HG03139 (cell line): ENCODE data around the gene SNX30.
A peak's percentile ranks its signal among the peaks of the same experiment; 100 is the strongest.

Experiments
- ATAC-seq: cut with Tn5 transposase; IDR thresholded peaks from one replicate; pipeline ENCODE4 v1.9.1; 2021; ENCODE audit not compliant: unreplicated experiment

Gene SNX30

DNA sequence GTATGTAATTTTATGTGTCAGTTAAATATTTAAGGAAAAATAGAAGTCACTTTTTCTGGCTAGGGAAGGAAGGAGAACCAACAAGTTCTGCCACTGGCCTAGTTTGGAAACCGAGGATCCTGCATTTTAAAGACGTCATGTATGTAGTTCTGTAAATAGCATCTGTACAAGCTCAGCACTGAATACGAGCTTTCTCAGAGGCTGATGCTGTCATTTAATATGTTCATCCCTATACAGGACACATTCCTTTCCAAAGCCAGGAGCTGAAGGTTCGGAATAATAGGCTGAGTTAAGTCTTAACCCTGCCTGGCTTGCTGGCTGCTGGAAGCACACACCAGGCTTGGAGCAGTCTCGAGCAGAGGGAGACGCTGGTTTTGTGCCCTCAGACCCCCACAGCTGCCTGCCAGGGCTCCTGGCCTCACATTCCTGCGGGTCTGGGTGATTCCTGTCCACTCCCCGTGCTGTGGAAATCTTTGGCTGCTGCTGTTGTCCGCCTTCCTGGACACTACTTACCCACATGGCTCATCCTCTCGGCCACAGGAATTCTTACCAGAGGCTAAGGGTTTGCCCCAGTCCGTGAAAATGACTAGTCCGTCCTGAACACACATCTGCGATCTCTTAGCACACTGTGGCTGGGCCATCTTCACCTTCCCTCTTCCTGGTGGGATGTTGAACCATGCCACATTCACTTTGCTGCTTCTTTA is 103.5 kb downstream of the SNX30 start:
- no peak for ATAC-seq

DNA sequence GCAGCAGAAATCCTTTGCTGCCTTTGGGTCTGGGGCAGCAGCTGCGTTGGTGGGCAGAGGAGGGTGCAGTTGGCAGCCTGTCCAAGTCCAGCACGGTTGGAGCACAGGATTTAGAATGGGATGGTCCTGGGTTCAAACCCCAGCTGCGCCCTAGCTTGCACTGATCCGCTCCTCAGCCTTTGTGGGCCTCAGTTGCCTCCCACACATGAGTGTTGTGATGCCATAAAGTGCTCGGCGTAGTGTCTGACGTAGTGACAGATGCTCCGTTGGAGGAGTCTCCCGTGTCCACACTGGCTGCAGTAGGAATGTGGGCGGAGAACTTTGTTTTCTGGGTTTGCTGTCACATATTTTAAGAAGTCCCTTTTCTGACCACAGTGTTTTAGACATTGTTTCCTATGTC is 104.1 kb downstream of the SNX30 start:
- no peak for ATAC-seq

DNA sequence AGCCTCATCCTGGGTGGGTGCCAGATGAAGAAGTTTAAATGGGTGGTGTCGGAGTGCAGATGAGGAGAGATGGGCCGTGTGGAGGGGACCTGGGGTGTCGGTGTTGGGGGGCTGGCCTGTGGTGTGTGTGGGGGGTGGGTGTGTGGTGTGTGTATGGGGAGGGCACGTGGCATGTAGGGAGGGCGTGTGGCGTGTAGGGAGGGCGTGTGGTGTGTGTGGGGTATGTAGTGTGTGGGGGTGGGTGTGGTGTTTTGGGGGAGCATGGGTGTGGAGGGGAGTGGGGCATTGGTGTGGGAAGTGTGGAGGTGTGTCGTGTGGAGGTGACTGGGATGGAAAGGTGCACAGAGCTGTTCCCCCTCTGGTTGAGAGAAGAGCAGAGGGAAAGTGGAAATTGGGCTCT is 105.6 kb downstream of the SNX30 start:
- ATAC-seq = no peak

DNA sequence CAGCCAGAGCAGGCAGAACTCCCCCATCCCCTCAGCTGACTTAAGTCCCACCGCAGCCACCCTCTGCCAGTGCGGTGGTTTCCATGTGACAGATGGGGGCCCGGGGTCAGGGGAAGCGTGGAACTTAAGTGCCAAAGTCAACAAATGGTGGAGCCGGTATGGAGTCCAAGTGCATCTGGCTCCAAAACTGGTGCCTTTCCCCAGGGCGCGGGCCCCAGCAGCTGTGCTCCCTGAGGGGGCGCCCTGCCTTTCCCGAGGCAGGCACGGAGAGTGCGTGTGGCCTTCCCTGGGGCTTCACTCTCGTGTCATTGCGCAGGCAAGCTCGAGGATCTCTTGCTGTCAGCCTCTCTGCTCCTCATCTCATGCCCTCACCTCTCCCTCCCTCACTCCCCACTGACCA is 106.3 kb downstream of the SNX30 start:
- ATAC-seq = no peak

DNA sequence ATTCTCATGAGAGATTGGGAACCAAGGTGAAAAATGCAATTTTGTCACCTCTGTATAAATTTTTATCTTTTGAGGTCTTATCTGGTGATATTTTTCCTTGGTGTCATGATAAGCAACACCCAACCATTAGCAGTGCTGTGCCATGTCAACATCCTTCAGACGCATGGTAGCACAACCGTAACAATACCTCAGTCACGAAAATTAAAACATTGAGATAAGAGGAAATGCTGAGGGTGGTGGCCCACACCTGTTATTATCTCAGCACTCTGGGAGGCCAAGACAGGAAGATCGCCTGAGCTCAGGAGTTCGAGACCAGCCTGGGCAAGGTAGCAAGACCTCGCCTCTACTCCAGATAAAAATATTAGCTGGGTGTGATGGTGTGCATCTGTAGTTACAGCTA is 107.4 kb downstream of the SNX30 start:
- no peak for ATAC-seq

DNA sequence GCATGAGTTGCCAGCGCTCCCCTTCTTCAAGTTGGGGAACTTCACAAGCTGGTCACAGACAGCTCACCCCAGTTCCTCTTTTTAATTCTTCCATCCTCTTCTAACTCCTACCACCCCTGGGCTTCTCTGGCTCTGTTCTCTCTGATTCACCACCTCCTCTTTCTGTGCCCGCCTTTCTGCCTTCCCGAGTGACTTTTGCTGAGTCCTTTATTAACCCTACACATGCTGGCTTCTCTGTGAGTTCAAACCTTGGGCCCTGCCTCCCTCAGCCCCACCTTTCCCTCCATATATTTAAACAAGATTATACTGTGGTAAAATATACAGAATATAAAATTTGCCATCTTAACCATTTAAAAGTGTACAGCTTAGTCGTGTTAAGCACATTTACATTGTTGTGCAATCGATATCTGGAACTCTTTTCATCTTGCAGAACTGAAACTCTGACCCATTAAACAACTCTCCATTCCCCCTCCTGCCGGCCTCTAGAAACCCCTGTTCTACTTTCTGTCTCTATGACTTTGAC is 108.1 kb downstream of the SNX30 start:
- peak; percentile 57 for ATAC-seq

DNA sequence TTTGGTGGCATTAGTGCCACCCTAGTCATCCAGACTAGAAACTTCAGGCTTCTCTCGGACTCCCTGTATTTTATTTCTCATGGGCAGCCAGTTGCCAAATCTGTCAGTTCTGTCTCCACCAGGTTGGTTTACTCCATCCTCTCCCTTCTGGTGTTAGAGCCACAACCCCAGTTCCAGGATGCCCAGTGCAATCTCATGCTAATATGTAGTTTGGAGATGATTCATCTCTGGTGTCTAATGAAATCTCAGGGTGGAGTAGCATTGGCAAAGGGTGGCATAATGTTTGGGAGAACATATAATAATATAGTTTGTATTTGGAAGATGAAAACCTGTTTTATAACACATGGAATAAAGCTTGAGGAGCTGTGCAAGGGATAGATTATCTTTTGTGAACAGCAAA is 109.9 kb downstream of the SNX30 start:
- no peak for ATAC-seq

DNA sequence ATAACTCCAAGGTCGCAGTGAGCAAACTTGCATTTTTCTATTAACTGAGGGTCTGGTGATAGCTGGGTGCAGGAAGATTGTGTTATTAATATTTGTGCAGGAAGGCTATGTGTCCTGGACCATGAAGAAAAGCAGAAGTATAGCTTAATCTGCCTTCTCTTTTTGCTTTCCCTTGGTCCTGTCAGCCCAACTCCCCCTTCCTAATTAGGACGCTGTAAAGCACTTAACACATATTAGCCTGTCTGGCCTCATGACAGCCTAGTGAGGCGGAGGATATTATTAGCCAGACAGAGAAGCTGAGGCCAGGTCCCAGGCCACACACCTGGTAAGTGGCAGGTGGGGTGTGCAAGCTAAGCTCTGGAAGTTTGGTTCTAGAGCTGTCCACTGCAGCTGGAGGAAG is 110.6 kb downstream of the SNX30 start:
- no peak for ATAC-seq

DNA sequence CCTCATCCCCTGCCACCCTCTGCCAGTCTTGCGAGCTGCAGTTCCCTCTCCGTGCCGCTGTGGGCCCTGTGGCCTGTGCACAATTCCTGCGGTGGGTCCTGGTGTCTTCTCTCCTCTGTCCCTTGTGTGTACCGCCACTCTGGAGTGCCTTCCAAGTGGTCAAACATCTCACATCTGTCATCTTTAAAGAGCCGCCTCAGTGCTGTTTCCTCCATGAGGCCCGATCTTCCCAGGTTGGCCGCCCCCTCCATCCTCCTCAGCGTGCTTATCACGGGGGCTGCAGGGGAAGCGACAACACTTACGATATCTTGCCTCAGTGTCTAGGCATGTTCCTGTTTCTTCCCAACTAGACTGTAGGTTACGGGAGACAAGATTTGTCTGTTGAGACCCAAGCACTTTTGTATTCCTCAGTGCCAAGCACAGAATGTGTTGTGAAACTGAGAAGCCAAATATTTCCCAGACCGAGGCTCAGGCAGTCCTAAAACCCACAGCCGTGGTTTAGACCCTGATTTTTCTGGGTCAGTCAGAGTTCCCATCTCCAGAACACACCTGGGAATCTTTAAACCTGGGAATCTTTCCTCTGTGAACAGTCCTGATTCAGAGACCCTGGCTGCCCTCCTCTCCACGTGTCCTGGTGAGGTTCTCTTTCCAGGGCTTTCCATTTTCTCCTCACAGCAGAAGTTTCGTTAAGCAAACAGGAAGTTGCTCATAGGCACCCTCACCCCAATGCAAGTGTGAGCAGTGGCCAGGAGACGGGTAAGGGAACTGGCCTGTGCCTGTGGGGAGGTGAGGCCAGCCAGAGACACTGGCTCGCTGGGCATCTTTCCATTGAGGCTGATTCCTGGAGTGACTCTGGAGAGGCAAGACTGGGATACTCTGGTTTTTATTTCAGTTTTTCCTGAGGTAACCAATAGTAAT is 111.3 kb downstream of the SNX30 start:
- no peak for ATAC-seq

DNA sequence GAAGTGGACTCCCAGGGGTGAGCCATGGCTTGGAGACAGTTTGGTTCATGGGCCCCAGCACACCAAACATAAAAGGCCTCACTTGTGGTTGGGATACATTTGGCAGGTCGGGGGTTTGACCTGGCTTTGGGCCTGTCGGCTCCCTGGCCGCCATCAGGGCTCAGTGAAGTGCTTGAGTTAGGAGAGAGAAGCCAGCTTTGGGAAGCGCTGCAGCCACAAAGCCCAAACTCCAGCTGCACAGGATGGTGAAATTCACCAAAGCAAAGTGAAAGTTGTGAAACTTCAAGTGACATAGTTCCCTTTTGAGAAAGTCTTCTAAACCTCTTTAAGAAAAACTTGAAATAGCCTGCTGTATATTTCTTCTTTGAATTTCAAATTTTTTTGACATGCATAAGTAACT is 112.7 kb downstream of the SNX30 start:
- no peak for ATAC-seq

DNA sequence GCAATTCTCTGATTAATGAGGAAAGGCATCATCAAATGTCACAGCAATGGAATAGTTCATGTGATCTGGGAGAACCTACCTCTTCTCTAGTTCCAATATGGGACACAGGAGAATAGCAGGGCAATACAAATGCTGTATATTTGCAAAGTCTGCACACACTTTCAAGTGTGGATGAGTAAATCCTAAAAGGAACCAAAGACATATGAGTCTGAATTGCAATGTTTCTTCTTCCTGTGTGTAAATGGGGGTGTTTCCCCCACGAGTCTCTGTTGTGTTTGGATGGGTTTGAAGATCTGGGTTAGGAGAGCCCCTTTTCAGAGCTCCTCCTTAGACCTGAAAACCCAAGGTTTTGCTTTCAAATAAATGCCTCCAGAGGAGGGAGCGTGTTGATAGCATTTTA is 113.2 kb downstream of the SNX30 start:
- ATAC-seq = no peak

DNA sequence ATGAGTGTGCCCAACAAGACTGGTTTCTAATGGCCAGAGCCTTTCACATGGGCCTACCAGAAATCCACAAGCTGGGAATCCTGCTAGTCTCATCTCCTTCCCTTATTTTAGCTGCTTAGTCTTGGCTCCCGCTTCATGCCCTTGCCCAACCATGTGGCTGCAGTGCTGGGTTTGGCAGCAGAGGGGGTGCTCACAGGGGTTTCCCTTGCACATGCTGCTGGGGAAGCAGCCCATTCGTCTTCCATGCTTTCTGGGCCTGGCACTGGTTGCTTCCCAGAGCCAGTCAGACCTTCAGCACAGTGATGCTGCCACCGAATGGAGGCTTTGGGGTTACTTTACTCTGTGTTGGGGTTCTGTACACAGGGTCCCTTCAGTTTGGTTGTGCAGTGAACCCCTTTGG is 113.8 kb downstream of the SNX30 start:
- ATAC-seq = no peak

DNA sequence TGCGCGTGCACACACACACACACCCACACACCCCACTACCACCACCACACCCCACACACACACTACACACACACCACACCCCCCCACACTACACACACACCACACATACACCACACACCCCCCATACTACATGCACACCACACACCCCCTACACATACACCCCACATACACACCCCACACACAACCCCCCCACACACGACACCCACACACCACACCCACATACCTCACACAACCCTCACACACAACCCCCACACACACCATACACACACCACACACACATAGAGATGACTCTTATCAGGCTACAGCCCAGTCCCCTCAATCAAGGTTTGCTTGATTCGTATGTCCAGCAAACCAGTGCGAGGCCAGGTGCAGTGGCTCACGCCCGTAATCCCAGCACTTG is 114.4 kb downstream of the SNX30 start:
- no peak for ATAC-seq

DNA sequence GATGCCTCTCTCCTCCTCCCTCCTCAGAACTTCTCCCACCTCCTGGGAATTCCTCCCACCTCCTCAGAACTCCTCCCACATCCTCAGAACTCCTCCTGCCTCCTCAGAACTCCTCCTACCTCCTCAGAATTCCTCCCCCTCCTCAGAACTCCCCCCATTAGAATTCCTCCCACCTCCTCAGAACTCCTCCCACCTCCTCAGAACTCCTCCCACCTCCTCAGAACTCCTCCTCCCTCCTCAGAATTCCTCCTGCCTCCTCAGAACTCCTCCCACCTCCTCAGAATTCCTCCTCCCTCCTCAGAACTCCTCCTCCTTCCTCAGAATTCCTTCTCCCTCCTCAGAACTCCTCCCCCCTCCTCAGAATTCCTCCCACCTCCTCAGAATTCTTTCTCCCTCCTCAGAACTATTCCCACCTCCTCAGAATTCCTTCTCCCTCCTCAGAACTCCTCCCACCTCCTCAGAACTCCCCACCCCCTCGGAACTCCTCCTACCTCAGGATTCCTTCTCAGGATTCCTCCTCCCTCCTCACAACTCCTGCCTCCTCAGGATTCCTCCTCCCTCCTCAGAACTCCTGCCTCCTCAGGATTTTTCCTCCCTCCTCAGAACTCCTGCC is 116.2 kb downstream of the SNX30 start:
- no peak for ATAC-seq

DNA sequence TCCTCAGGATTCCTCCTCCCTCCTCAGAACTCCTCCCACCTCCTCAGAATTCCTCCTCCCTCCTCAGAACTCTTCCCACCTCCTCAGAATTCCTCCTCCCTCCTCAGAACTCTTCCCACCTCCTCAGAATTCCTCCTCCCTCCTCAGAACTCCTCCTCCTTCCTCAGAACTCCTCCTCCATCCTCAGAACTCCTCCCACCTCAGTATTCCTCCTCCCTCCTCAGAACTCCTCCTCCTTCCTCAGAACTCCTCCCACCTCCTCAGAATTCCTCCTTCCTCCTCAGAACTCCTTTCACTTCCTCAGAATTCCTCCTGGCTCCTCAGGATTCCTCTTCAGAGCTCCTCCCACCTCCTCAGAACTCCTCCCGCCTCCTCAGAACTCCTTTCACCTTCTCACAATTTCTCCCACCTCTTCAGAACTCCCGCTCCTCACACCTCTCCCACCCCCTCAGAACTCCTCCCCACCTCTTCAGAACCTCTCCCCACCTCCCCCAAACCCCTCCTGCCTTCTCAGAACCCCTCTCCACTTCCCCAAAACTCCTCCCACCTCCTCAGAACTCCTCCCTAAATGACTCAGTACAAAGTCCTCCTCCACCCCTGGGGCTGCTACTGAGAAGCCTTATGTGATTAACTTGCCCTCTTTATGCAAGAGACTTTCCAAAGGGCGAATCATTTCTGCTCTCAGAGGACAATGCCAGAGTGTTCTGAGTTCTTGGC is 116.9 kb downstream of the SNX30 start:
- ATAC-seq = no peak

DNA sequence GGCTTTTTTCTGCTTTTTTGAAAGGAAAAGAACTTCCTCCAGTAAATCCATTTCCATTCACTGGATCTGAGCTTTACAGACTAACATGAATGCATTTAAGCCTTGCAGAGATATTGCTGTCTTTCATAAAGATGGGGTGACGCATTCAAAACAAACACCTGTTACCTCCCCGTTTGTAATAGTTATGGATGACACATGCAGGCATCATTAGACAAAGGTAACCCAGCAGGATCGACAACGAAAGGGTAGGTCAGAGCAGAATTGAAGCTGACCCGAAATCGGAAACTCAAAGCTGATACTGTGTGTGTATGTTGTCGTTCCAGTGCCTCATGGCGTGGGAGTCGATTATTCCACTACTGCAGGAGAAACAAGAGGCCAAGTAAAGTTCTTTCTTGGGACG is 117.9 kb downstream of the SNX30 start:
- ATAC-seq = no peak

DNA sequence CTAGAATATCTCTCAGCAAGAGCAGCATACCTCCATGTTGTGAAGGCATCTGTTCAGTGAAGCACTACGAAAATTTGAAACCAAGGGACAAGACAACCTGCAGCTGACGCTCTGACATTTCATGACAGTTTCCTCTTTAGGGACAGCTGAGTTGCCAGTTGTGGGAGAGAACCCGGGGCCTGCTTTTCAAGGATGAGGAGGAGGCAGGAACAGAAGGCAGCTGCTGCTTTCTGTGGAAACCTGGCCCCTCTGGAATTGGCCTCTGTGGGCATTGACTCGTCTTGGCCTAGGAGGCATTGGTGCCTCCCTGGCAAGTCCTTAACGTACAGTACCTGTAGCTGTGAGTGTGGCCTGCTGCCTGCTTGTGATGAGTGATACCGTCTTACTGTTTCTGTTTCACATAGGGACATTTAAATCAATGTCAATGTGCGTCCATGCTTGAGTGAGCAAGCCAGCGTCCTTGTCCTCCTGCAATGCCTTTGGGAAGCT is 118.5 kb downstream of the SNX30 start:
- ATAC-seq = no peak

DNA sequence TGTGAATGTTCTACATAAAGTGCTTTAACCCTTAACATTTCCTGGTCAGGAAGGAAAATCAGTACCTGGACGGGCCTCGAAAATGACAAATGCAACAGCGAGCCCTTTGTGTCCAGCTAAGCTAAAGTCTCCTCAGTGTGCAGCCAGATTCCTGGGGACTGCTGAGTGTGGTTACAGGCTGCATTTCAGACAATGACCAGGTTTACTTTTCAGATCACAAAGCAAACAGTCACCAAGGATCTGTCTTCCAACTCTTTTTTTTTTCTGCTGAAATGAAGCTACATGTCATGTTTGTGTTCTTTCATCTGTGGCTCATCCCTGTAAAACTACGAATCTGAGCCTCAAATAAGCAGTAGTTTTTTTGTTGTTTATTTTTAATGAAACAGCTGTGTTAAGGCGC is 119.4 kb downstream of the SNX30 start:
- no peak for ATAC-seq

DNA sequence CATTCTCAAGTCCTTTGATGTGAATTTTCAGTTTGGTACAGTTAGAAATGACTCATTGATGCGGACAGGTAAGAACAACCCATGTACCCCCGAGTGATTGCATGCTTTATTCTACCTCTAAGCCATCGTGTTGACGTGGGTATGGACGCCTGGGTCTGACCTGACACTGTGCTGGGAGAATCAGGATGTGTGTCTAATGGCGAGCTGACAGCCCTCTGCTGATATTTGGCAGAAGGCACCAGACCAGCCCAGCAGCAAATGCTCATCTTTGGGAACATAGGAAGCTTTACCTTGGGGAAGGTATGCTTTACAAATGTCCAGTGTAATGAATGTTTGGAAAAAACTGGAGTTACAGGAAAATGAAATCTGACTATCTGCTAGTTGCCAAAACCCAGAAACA is 120.0 kb downstream of the SNX30 start:
- no peak for ATAC-seq

DNA sequence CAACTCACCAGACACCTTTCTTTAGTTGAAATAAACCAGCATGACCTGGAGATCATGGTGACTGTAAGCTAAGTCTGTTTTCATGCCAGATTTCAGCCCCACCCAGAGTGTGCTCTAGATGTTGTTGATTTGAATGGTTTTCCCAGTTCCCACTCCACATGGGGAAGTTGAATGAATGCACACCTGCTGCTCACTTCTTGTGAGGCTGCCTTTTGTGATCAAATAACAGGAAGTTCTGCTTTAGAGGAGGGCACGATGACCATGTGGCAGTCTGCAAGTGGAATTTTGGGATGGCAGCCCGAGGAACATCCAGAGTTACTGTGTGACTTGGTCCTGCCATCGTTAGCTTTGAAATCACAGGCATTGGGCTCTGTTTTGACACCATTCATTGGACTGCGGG is 121.5 kb downstream of the SNX30 start:
- no peak for ATAC-seq

DNA sequence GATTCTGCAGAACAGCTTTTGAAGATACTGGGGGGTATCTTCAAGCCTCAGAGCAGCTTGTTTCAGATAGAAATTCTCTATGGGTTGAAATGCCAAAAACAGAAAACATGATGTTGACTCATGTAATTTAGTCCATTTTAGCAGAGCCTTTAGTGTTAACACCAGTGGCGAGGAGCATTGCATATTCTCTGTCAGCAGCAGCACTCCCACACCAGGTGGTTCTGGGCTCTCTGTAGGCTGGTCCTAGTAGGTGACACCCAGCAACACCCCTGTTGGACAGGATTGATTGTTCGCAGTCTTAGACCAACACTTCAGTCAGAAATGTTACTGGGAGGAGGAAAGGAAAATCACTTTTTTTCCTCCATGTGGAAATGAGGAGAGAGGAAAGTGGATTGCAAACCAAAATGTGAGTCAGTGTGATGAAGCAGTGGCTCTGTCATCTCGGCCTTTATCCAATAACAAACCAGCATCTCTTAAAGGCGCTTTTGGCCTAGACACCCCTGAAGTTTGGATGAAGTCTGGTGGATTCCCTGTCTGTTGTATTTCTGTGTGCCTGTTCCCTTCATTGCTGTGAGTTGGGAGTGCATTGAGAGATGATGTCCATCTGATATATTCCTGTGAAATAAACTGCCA is 123.3 kb downstream of the SNX30 start:
- ATAC-seq = no peak
